ENCODE data around the gene KLHDC9. TPM values are rescaled to one million over a fixed set of nuclear protein-coding genes. Genes with fewer than 3 reads are reported as not detected.

The KLHDC9 gene
- total and polyA plus RNA-seq, 12 donors = 0.83 to 17.7 (median 7.1) TPM

DNA sequence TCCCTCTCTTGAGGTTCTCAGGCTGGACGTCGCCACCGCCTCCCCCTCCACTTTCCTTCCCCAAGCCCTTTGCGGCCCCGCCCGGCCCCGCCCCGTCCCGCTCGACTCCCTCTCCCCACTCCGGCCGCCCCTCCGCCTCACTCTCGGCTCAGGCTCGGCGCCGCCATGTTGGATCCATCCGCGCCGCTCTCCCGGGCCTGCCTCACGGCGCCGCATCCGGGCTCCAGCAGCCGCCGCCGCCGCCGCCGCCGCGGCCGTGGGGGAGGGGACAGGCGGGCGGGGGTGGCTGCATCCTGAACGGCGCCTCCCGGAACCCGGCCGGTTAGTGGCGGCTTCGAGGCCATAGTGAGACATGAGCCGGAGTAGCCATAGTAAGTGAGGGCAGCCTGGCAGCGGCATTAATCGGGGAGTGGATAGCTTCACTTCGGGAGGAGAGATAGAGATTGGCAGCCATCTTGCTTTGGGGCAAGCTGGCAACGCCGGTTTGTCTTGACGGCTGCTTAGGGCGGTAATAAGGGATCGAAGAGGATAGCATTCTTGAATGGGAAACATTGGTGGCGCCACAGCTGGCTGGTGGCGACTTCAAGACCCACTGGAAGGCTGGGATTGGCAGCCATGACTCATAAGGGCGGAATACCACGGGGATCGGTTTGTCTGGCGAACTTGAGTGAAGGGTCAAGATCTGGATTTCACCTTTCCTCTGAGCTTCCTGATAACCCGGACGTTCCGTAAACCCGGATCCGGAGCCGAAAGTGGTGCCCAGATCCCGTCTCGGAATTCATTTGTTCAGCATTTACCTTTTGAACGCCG is 34.5 kb downstream of the KLHDC9 start, which contains the start of gene DEDD:
DEDD (minus strand) TSS at position 258 of the 810 bp plus-strand sequence. CDS start 8,205 bp downstream, outside the sequence.
- Histone ChIP-seq H3K36me3 (peaks cover 0 to 44% (median 6%) of the 10 kb centered on the region in 9 donors), H3K4me3 (peak within 1 kb of the TSS; percentile 55 to 85 (median 74)), H3K9me3 (no peaks in the 10 kb centered on the region), H3K27me3 (no peaks in the 10 kb centered on the region), H3K27ac (peak within 1 kb of the TSS; percentile 89 to 99 (median 96)), H3K4me1 (peaks cover 4 to 63% (median 45%) of the 10 kb centered on the region in 9 donors)
- intact Hi-C loops (cut with DNase I) = loop anchor here in 5 of 10 donors (2.0 to 10.0 kb wide), 5 partner anchors 22 to 138 kb away; partner anchors contain the start of genes NDUFS2 (in 1 of the 5) and PPOX (in 1 of the 5)
- 0% methylated on average over 68 of the region's 68 CpGs for WGBS, 2 donors
- ATAC-seq (peak; percentile 95 to 97 (median 96)), DNase-seq (peak; percentile 90 to 97)
- TF ChIP-seq, protein P1, sequence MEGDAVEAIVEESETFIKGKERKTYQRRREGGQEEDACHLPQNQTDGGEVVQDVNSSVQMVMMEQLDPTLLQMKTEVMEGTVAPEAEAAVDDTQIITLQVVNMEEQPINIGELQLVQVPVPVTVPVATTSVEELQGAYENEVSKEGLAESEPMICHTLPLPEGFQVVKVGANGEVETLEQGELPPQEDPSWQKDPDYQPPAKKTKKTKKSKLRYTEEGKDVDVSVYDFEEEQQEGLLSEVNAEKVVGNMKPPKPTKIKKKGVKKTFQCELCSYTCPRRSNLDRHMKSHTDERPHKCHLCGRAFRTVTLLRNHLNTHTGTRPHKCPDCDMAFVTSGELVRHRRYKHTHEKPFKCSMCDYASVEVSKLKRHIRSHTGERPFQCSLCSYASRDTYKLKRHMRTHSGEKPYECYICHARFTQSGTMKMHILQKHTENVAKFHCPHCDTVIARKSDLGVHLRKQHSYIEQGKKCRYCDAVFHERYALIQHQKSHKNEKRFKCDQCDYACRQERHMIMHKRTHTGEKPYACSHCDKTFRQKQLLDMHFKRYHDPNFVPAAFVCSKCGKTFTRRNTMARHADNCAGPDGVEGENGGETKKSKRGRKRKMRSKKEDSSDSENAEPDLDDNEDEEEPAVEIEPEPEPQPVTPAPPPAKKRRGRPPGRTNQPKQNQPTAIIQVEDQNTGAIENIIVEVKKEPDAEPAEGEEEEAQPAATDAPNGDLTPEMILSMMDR (IDR thresholded peaks at IDR 0.05) = peak in 2 of 9 donors; percentile 18 to 39

DNA sequence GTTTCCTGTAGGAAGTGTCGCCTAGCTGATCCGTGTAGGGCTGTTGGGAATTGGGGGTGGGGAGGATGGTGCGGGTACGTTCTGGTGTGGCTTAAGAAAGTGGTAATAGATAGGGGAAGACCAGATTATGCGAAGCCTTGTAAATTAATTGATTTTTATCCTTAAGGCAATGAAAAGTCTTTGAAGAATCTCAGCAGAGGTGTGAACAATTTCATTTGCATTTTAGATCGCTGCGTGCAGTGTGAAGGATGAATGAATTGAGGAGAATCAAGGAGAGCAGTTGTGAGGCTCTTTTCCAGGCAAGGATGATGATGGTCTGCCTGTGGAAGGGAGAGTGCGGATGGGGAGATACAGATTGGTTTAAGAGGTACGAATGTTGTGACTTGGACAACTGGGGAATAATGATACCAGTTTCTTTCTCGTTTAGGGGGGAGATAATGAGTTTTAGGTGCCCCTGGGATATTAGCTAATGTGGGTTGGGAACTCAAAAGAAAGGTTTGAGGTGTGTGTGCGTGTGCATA is 35.1 kb downstream of the KLHDC9 start:
- Histone ChIP-seq H3K4me3 (peak overlapping the region; percentile 55 to 85 (median 74)), H3K27ac (peak overlapping the region; percentile 89 to 99 (median 96)), H3K36me3 (peaks cover 0 to 37% (median 0%) of the 10 kb centered on the region in 9 donors), H3K9me3 (no peaks in the 10 kb centered on the region), H3K4me1 (peaks cover 4 to 63% (median 38%) of the 10 kb centered on the region in 9 donors), H3K27me3 (no peaks in the 10 kb centered on the region)
- DNase-seq (no peak), ATAC-seq (peak in 1 of 8 donors; percentile 15)
- TF ChIP-seq, protein P1 (IDR thresholded peaks at IDR 0.05) = no peak
- WGBS, 2 donors = 5 to 7% methylated on average over 11 of the region's 11 CpGs
- intact Hi-C loops (cut with DNase I) = loop anchor here in 5 of 10 donors (2.0 to 10.0 kb wide), 5 partner anchors 22 to 138 kb away; partner anchors contain the start of genes NDUFS2 (in 1 of the 5) and PPOX (in 1 of the 5)

DNA sequence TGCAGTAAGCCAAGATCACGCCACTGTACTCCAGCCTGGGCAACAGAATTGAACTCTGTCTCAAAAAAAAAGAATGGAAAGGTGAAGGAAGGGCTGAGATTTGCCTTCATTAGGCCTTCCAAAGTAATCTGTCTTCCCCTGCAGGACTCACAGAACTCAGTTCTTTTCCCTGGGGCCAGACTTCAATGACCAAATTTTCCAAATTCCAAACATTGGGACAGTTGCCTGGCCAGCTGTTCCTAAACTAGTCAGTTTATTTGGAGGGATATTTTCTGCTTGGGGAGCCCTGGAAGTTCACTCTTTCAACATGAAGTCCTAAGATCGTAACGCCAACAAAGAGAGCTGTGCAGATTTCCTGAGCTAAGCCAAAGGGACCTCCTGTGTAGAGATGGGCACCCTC is 39.7 kb downstream of the KLHDC9 start:
- ATAC-seq (no peak), DNase-seq (no peak)
- Histone ChIP-seq H3K4me3 (no peak overlapping the region), H3K27me3 (no peaks in the 10 kb centered on the region), H3K36me3 (peaks cover 0 to 12% (median 0%) of the 10 kb centered on the region in 9 donors), H3K27ac (peak overlapping the region in 3 of 10 donors; percentile 12 to 65 (median 36)), H3K4me1 (peaks cover 4 to 50% (median 19%) of the 10 kb centered on the region in 9 donors), H3K9me3 (no peaks in the 10 kb centered on the region)
- TF ChIP-seq, protein P1 (IDR thresholded peaks at IDR 0.05) = no peak
- intact Hi-C loops (cut with DNase I) = loop anchor here in 6 of 10 donors (5.0 to 10.0 kb wide), 3 partner anchors 141 to 146 kb away; no protein-coding TSS in a partner anchor
- 67 to 69% methylated on average over 3 of the region's 3 CpGs for WGBS, 2 donors

DNA sequence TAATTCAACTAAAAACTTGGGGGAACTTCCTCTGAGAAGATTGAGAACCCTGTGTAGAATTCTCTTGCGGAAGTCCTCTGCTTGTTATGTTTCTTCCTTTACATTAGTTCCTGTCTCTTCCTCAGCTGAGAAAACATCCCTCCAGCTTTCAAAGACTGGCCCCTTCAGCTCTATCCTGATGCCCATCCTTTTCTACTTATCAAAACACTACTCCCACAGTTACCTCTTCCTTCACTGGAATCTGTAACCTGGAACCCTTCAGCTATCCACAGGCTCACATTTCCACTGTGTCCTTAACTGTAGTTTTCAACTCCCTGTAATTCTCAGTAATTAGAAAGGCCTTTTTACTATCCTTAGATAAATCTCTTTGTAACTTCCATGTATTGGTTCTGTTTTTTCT is 40.3 kb downstream of the KLHDC9 start:
- Histone ChIP-seq H3K4me3 (no peak overlapping the region), H3K27me3 (no peaks in the 10 kb centered on the region), H3K27ac (peak overlapping the region in 3 of 10 donors; percentile 9 to 65 (median 36)), H3K36me3 (peaks cover 0 to 12% (median 0%) of the 10 kb centered on the region in 9 donors), H3K9me3 (no peaks in the 10 kb centered on the region), H3K4me1 (peaks cover 4 to 49% (median 17%) of the 10 kb centered on the region in 9 donors)
- WGBS, 2 donors = 69 to 87% methylated on average over 1 of the region's 1 CpG
- no peak for DNase-seq
- intact Hi-C loops (cut with DNase I) = loop anchor here in 6 of 10 donors (5.0 to 10.0 kb wide), 3 partner anchors 141 to 146 kb away; no protein-coding TSS in a partner anchor
- ATAC-seq = no peak
- TF ChIP-seq, protein P1 (IDR thresholded peaks at IDR 0.05) = no peak

All from heart right ventricle (tissue), 16 donors.